Progenitor cell of endocrine pancreas (in vitro differentiated cells): Measurements from ENCODE around the gene DCC. TPM values are rescaled to one million over a fixed set of nuclear protein-coding genes. Genes with fewer than 3 reads are reported as not detected.

Source experiments
- DNase-seq: peaks from one replicate; pipeline ENCODE4 v3.0.0; 2021; ENCODE audit warnings: low spot score; ENCODE audit not compliant: unreplicated experiment
- H3K27ac Mint-ChIP-seq: 2 replicates; pipeline ENCODE4 v1.8.0; 2021; ENCODE audit warnings: mild to moderate bottlenecking, moderate library complexity, mixed read lengths
- H3K27me3 Mint-ChIP-seq: 2 replicates; pipeline ENCODE4 v1.8.0; 2021; ENCODE audit warnings: mixed read lengths
- H3K36me3 Mint-ChIP-seq: 2 replicates; pipeline ENCODE4 v1.8.0; 2022; ENCODE audit warnings: mixed read lengths; ENCODE audit not compliant: insufficient read depth
- H3K4me1 Mint-ChIP-seq: 2 replicates; pipeline ENCODE4 v1.8.0; 2021; ENCODE audit warnings: low read depth, mixed read lengths
- H3K4me3 Mint-ChIP-seq: 2 replicates; pipeline ENCODE4 v1.8.0; 2021; ENCODE audit warnings: low read depth, mild to moderate bottlenecking, moderate library complexity, mixed read lengths
- H3K9me3 Mint-ChIP-seq: 2 replicates; pipeline ENCODE4 v1.8.0; 2021; ENCODE audit warnings: low read depth, mixed read lengths
- CTCF ChIP-seq: fragments of 200-600 bp; sonication (generic); IDR thresholded peaks from one replicate; pipeline ENCODE4 v1.5.0; 2021; ENCODE audit warnings: antibody characterized with exemption, mild to moderate bottlenecking; ENCODE audit not compliant: unreplicated experiment
- total RNA-seq: library from RNA; stranded (reverse); gene quantifications from 2 replicates; pipeline ENCODE4 v1.2.1, GENCODE V29; 2021

DCC gene
- total RNA-seq, 1 donor from 2014 or later: 8.4 TPM

- H3K4me3 Mint-ChIP-seq: no peak overlapping the region
Measured at GRCh38 chr18:52401236-52401635, 61.2 kb downstream of the DCC start.

GRCh38 chr18:52402814-52403213 is 62.8 kb downstream of the DCC start:
- Mint-ChIP-seq H3K27ac (no peak overlapping the region), H3K27me3 (no peaks in the 10 kb centered on the region), H3K4me1 (no peaks in the 10 kb centered on the region), H3K9me3 (no peaks in the 10 kb centered on the region), H3K4me3 (no peak overlapping the region), H3K36me3 (no peaks in the 10 kb centered on the region)
- TF ChIP-seq CTCF: no peak
- no peak for DNase-seq

More at GRCh38 chr18:52401236-52401635, 61.2 kb downstream of the DCC start:
- Mint-ChIP-seq H3K9me3 (no peaks in the 10 kb centered on the region), H3K36me3 (no peaks in the 10 kb centered on the region), H3K27me3 (no peaks in the 10 kb centered on the region), H3K27ac (no peak overlapping the region), H3K4me1 (no peaks in the 10 kb centered on the region)
- TF ChIP-seq CTCF: no peak
- no peak for DNase-seq

GRCh38 chr18:52403291-52404021 is 63.5 kb downstream of the DCC start:
- DNase-seq: no peak
- Mint-ChIP-seq H3K4me1 (no peaks in the 10 kb centered on the region), H3K36me3 (no peaks in the 10 kb centered on the region), H3K9me3 (no peaks in the 10 kb centered on the region), H3K27me3 (no peaks in the 10 kb centered on the region), H3K4me3 (no peak overlapping the region), H3K27ac (no peak overlapping the region)
- no peak for TF ChIP-seq CTCF

- DNase-seq: no peak
- Mint-ChIP-seq H3K9me3 (no peaks in the 10 kb centered on the region), H3K36me3 (no peaks in the 10 kb centered on the region), H3K27ac (no peak overlapping the region), H3K4me1 (peaks cover 7% of the 10 kb centered on the region), H3K27me3 (peaks cover 22% of the 10 kb centered on the region), H3K4me3 (no peak overlapping the region)
- TF ChIP-seq CTCF: no peak
Measured at GRCh38 chr18:52408800-52409302, 68.9 kb downstream of the DCC start.

- TF ChIP-seq CTCF: no peak
- no peaks in the 10 kb centered on the region for H3K9me3 Mint-ChIP-seq
- H3K4me1 Mint-ChIP-seq: peaks cover 7% of the 10 kb centered on the region
- no peak overlapping the region for H3K4me3 Mint-ChIP-seq
- peaks cover 22% of the 10 kb centered on the region for H3K27me3 Mint-ChIP-seq
- no peak overlapping the region for H3K27ac Mint-ChIP-seq
- H3K36me3 Mint-ChIP-seq: no peaks in the 10 kb centered on the region
- DNase-seq: no peak
Measured at GRCh38 chr18:52409727-52410126, 69.7 kb downstream of the DCC start.
